Measurements from ENCODE around the gene BCKDHB.

BCKDHB gene

DNA sequence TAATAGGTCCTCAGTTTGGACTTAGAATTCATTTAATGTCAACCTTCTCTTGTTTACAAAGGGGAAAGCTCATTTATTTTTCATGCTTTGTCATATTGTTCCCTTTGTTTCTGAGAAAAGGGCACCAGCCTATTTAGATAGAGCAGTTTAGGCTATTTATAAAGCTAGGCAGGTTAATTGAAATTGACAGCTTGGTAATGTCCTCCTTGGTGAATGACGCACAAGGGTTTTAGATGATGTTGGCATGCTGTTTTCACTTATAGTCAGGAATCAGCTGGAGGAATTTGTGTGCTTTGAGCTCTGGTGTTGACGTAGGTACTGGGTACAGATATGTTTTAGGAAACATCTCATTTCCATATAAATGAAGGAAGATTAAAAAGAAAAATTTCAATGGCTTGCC, 45.2 kb downstream of the BCKDHB start:
- DNase-seq (ENCODE audit: low read depth in 2 of 2): no peak

- no peak for DNase-seq (ENCODE audit: low read depth in 2 of 2)
Observed at GRCh38 chr6:80154160-80154559, 47.7 kb downstream of the BCKDHB start.

- no peak for DNase-seq (ENCODE audit: low read depth in 2 of 2)
Observed at GRCh38 chr6:80156221-80156620, 49.8 kb downstream of the BCKDHB start.

- no peak for DNase-seq (ENCODE audit: low read depth in 2 of 2)
Observed at GRCh38 chr6:80158478-80158989, 52.1 kb downstream of the BCKDHB start.

GRCh38 chr6:80161434-80161833, 55.0 kb downstream of the BCKDHB start:
- DNase-seq (ENCODE audit: low read depth in 2 of 2): no peak

- DNase-seq (ENCODE audit: low read depth in 2 of 2): no peak
Observed at GRCh38 chr6:80163754-80164187, 57.3 kb downstream of the BCKDHB start.

DNA sequence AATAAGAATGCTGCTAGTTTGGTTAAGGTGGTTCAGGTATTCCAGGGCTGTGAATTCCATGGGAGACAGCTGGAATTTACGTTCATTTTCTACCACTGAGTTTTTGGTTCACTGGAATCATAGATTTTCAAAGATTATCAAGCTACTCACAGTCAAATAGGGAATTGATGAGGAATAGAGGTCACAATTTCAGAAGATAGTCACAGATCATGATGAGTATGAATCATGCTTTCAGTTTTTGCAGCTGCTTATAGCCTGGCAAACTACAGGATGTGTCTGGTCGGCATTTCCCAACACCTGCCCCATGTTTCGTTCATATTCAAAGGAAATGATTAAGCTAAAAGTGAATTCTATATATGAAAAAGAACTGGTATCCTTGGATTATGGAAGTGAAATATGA, 58.7 kb downstream of the BCKDHB start:
- DNase-seq (ENCODE audit: low read depth in 2 of 2): no peak

GRCh38 chr6:80165819-80166218, 59.3 kb downstream of the BCKDHB start:
- DNase-seq (ENCODE audit: low read depth in 2 of 2): no peak

GRCh38 chr6:80170433-80170832, 64.0 kb downstream of the BCKDHB start:
- no peak for DNase-seq (ENCODE audit: low read depth in 2 of 2)

DNA sequence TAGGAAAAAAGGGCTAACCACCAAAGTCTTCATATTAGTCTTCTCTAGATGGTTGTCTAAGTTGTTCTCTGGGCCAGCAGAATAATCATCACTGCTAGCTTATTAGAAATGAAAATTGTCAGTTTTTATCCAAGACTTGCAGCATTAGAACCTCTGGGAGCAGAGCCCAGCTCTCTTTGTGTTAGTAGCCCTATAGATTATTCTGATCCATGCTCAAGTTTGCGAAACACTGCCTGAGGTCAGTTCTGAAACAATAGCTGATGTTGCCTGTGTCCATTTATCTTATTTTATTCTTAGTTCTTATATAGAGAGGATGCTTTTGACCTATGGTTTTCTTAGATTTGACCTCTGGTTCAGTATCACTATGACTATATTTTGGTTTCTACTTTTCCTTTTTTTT, 66.9 kb downstream of the BCKDHB start:
- no peak for DNase-seq (ENCODE audit: low read depth in 2 of 2)

GRCh38 chr6:80174900-80175572, 68.6 kb downstream of the BCKDHB start:
- DNase-seq (ENCODE audit: low read depth in 2 of 2): no peak

GRCh38 chr6:80179695-80180094, 73.2 kb downstream of the BCKDHB start:
- no peak for DNase-seq (ENCODE audit: low read depth in 2 of 2)

- DNase-seq (ENCODE audit: low read depth in 2 of 2): no peak
Observed at GRCh38 chr6:80181352-80182081, 75.0 kb downstream of the BCKDHB start.

DNA sequence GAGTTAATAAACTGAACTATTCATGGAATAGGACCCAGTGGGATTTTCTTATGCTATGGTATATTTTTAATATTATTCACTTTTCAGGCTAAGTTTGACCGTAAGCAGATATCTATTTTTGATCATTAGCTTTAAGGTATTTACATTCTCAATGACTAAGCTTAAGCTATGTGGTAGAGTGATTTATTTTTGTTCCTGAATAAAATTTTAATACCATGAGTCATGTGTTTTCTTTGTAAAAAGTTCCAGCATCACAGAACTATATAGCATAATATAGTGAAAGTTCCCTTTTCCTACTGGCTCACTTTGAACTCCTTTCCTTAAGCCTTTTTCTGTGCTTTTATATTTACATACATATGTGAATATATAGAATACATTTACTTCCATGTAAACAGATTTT, 75.8 kb downstream of the BCKDHB start:
- DNase-seq (ENCODE audit: low read depth in 2 of 2): no peak

DNA sequence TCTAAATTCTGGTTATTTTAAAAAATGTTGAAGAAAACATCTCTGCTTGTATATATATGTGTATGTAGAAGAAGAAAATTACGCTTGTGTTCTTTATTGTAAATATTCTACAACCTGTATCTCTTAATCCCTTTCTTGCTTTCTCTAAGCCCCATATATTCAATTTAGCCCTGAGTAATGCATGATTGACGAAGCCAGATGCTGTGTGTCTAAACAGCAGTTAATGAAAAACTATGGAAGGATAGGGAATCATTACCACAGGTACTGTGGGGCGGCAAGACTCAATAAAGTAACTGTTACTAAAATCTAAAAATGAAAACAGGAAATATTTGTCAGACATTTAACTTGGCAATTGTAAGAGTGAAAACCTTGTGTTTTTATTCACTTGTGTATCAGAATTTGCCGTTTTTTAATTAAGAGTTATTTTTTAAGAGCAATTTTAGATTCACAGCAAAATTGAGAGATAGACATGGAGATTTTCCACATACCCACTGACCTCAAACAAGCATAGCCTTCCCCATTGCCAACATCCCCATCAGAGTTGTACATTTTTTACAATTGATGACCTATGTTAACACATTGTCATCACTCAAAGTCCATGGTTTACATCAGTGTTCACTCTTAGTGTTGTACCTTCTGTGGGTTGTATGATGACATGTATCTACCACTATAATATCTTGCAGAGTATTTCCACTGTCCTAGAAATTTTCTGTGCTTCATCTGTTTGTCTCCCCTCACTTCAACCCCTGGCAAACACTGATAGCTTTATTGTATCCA, 76.7 kb downstream of the BCKDHB start:
- DNase-seq (ENCODE audit: low read depth in 2 of 2): no peak

GRCh38 chr6:80185492-80185891, 79.0 kb downstream of the BCKDHB start:
- no peak for DNase-seq (ENCODE audit: low read depth in 2 of 2)

- DNase-seq (ENCODE audit: low read depth in 2 of 2): no peak
Observed at GRCh38 chr6:80186082-80186481, 79.6 kb downstream of the BCKDHB start.

DNA sequence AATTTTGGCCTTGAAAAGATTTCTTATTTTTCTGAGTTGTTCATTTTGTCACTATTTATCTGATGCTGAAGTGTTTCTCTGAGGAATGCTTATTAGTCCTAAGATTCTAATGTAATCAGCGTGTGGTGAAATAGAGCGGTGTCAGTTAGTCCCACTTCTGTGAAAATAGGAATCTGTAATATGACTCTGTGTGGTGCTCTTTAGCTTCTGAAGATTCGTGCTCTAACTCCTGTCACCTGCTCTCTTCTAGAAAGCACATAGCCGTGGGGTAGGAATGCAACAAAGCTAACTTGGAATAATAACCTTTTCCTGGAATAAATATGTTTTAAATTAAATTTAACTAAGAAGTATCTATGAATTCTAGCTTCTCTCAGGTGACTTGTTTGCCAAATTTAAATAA, 90.4 kb downstream of the BCKDHB start:
- DNase-seq (ENCODE audit: low read depth in 2 of 2): no peak

GRCh38 chr6:80197474-80197873, 91.0 kb downstream of the BCKDHB start:
- no peak for DNase-seq (ENCODE audit: low read depth in 2 of 2)

GRCh38 chr6:80197986-80198385, 91.5 kb downstream of the BCKDHB start:
- DNase-seq (ENCODE audit: low read depth in 2 of 2): no peak

- no peak for DNase-seq (ENCODE audit: low read depth in 2 of 2)
Observed at GRCh38 chr6:80203283-80203682, 96.8 kb downstream of the BCKDHB start.

- no peak for DNase-seq (ENCODE audit: low read depth in 2 of 2)
Observed at GRCh38 chr6:80205404-80205803, 98.9 kb downstream of the BCKDHB start.

DNA sequence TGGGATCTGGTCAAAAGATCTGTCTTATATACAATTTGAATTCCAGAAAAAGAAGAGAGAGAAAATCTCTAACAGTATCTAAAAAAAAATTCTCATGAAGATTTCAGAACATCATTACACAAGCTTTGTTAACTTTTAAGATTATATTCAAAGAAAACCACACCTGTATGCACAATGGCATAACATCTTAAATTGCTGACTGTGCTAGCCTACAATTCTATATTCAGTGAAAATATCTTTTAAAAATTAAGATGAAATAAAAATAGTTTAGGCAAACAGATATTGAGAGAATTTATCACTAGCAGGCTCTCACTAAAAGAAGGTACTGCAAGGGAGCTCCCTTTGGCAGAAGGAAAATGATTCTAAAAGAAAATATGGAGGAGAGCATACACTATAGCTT, 100.3 kb downstream of the BCKDHB start:
- DNase-seq (ENCODE audit: low read depth in 2 of 2): no peak

Data from activated CD8-positive, alpha-beta memory T cell treated with anti-CD3 and anti-CD28 coated beads for 4 hours (primary cell).